ENCODE measurements around the gene CAVIN4. TPM values are rescaled to one million over a fixed set of nuclear protein-coding genes. Genes with fewer than 3 reads are reported as not detected.

Gene CAVIN4
- total RNA-seq, 1 donor from 2014 or later: 3.3 TPM

DNA sequence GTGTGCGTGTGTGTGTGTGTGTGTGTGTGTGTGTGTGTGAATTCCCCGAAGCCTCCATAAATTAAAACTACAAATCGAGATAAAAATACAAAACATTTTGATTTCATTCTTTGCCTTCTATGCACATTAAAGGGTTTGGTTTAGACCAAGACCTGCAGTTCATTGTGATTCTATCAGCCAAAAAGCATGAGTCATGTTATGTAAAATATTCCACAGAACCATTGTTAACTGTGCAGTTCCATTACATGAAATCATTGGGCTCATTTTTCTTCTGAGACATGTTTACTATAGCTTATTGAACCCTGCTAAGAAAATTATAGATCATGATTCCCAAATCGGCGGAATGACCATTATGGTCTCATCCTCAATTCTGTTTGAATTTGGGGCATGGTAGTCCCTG, 11.7 kb downstream of the CAVIN4 start:
- no peak for DNase-seq (ENCODE audit: extremely low read depth, low read depth, low spot score)

GRCh38 chr9:100590481-100590880, 12.6 kb downstream of the CAVIN4 start:
- no peak for DNase-seq (ENCODE audit: extremely low read depth, low read depth, low spot score)

GRCh38 chr9:100591139-100591538, 13.3 kb downstream of the CAVIN4 start:
- DNase-seq (ENCODE audit: extremely low read depth, low read depth, low spot score): no peak

DNA sequence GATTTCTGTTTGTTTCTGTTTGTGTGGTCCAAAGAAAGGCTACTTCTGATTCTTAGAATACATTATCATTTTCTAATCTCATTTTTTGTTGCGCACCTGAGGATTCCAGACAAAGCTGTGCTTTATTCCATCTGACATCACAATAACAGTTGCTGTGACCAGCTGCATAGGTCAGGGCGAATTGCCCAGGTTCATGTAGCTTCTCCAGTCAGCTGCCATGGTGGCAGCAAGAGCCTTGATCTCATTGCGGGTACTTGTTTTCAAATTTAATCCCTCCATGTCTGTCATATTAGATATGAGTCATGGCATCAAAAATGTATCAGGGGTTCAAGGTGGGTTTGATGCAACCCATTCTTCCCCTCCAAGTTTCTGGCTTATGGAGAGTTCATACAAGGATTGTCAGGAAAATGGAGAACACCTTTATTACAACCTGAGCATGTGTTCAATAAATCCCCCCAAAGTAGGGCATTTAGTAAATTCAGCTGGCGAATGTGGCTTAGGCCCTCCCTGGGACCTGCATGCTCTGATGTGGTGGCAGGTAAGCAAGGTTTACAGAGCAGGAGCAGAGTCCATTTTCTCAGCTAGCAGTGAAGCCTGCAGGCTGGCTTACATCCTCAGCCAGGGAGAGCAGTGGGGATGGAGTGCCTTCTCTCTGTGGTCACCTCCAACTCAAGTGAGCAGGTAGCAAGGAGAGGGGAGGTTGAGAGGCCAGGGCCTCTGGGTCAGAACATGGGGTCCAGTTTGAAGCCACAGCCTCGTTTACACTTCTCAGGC, 13.9 kb downstream of the CAVIN4 start:
- no peak for DNase-seq (ENCODE audit: extremely low read depth, low read depth, low spot score)

DNA sequence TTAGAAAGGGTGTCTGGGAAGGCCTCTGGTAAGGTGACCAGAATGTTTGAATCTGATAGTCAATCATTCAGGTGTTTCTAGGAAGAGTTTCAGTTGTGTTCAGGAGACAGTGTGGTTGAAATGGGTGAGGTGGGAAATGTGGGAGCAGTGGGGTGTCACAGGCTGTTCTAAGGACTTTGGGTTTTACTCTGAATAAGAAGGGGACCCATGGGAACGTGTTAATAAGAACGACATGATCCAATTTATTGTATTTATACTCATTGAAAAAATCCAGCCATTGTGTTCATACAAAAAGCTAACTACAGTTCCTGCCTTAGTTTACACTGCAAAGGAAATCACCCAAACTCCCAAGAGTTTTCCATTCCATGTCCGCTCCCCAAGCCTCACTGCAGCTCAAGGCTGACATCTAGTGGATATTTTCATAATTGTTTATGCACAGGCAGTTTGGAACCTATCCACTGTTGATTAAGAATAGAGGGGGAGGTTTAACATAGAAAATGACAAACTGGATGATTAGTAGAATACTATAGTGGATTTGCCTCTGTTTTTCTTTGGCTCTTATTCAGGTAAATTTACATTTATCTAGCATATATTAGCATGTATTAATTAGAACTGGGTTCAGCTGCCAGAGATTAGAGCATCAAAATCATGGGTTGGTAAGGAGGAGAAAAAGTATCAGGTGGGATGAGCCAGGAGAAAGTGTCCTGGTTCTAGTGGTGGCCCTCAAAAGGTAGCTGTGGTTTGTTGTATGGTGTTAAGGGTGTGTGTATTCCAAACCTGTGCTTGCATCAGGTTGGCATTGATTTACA, 17.7 kb downstream of the CAVIN4 start:
- peak; percentile 67 for DNase-seq (ENCODE audit: extremely low read depth, low read depth, low spot score)

- DNase-seq (ENCODE audit: extremely low read depth, low read depth, low spot score): no peak
Observed at GRCh38 chr9:100597236-100597635, 19.4 kb downstream of the CAVIN4 start.

- no peak for DNase-seq (ENCODE audit: extremely low read depth, low read depth, low spot score)
Observed at GRCh38 chr9:100598641-100599145, 20.8 kb downstream of the CAVIN4 start.

DNA sequence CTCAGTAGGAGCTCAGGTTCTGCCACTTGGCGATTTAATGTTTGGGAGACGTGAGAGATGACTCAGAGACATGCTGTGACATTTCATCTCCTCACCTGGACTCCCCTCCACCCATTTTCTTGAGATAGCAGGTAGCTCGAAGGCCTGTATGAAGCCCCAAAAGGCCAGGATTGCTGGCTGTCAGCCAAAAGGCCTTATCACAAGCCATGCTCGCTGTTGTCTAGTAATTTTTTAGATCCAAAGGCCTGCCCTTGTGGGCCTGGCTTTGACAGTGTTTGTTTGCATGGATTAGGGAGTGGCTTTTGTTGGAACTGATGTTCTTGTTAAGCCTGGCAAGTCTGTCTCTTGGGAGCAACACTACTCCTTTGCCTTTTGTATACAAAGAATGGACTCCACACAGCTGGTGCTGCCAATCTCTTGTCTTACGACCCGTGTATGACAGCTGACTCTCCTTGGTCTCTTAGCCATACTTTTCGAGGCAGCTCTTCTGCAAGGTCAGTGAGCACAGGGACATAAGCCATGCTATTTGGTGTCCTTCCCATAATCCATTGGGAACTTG, 22.7 kb downstream of the CAVIN4 start:
- DNase-seq (ENCODE audit: extremely low read depth, low read depth, low spot score): no peak

GRCh38 chr9:100601216-100601615, 23.3 kb downstream of the CAVIN4 start:
- DNase-seq (ENCODE audit: extremely low read depth, low read depth, low spot score): no peak

- DNase-seq (ENCODE audit: extremely low read depth, low read depth, low spot score): no peak
Observed at GRCh38 chr9:100602342-100602801, 24.5 kb downstream of the CAVIN4 start.

- no peak for DNase-seq (ENCODE audit: extremely low read depth, low read depth, low spot score)
Observed at GRCh38 chr9:100605405-100605804, 27.5 kb downstream of the CAVIN4 start.

- DNase-seq (ENCODE audit: extremely low read depth, low read depth, low spot score): no peak
Observed at GRCh38 chr9:100619194-100619593, 41.3 kb downstream of the CAVIN4 start.

DNA sequence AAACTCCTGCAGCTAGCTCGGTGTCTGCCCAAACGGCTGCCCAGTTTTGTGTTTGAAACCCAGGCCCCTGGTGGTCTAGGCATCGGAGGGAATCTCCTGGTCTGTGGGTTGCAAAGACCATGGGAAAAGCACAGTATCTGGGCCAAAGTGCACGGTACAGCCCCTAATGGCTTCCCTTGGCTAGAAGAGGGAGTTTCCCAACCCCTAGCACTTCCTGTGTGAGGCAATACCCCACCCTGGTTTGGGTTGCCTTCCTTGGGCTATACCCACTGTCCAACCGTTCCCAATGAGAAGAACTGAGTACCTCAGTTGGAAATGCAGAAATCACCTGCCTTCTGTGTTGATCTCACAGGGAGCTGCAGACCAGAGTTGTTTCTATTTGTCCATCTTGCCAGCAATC, 41.8 kb downstream of the CAVIN4 start:
- no peak for DNase-seq (ENCODE audit: extremely low read depth, low read depth, low spot score)

GRCh38 chr9:100623969-100624368, 46.1 kb downstream of the CAVIN4 start:
- DNase-seq (ENCODE audit: extremely low read depth, low read depth, low spot score): no peak

- no peak for DNase-seq (ENCODE audit: extremely low read depth, low read depth, low spot score)
Observed at GRCh38 chr9:100626949-100627348, 49.1 kb downstream of the CAVIN4 start.

DNA sequence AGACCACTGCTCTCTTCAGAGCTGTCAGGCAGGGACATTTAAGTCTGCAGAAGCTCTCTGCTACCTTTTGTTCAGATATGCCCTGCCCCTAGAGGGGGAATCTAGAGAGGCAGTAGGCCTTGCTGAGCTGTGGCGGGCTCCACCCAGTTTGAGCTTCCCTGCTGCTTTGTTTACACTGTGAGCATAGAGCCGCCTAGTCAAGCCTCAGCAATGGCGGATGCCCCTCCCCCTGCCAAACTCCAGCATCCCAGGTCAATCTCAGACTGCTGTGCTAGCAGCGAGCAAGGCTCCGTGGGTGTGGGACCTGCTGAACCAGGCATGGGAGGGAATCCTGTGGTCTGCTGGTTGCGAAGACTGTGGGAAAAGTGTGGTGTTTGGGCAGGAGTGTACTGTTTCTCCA, 59.9 kb downstream of the CAVIN4 start:
- no peak for DNase-seq (ENCODE audit: extremely low read depth, low read depth, low spot score)

Other genes with a start within 250 kb of the CAVIN4 start
- gene TEX10, start 225.1 kb upstream of the CAVIN4 start, total RNA-seq: 19.1 and 25.7 TPM in 2 replicates
- 112 and 129 TPM in 2 replicates for gene MSANTD3, start 150.9 kb upstream of the CAVIN4 start, total RNA-seq
- 30.0 and 35.1 TPM in 2 replicates for gene TMEFF1, start 104.9 kb upstream of the CAVIN4 start, total RNA-seq